ENCODE results near the gene DIP2A.
A peak's percentile ranks its signal among the peaks of the same experiment; 100 is the strongest.

Gene DIP2A

GRCh38 chr21:46544824-46545223 lies 86.1 kb downstream of the DIP2A start:
- no peak for TF ChIP-seq CTCF (IDR thresholded peaks at IDR 0.05; ENCODE audit: insufficient read depth, low read depth, low read length, missing control alignments)
- no peak overlapping the region for H3K4me3 ChIP-seq (ENCODE audit: low read depth, low read length)
- DNase-seq (ENCODE audit: low read depth): no peak

GRCh38 chr21:46545363-46545762 lies 86.7 kb downstream of the DIP2A start:
- DNase-seq (ENCODE audit: low read depth): no peak
- no peak for TF ChIP-seq CTCF (IDR thresholded peaks at IDR 0.05; ENCODE audit: insufficient read depth, low read depth, low read length, missing control alignments)
- H3K4me3 ChIP-seq (ENCODE audit: low read depth, low read length): no peak overlapping the region

- DNase-seq (ENCODE audit: low read depth): no peak
Observed at GRCh38 chr21:46545911-46546310, 87.2 kb downstream of the DIP2A start.

GRCh38 chr21:46546799-46547198 lies 88.1 kb downstream of the DIP2A start:
- DNase-seq (ENCODE audit: low read depth): no peak
- no peak for TF ChIP-seq CTCF (IDR thresholded peaks at IDR 0.05; ENCODE audit: insufficient read depth, low read depth, low read length, missing control alignments)
- no peak overlapping the region for H3K4me3 ChIP-seq (ENCODE audit: low read depth, low read length)

More at GRCh38 chr21:46545911-46546310, 87.2 kb downstream of the DIP2A start:
- no peak for TF ChIP-seq CTCF (IDR thresholded peaks at IDR 0.05; ENCODE audit: insufficient read depth, low read depth, low read length, missing control alignments)
- no peak overlapping the region for H3K4me3 ChIP-seq (ENCODE audit: low read depth, low read length)

- no peak for DNase-seq (ENCODE audit: low read depth)
- TF ChIP-seq CTCF (IDR thresholded peaks at IDR 0.05; ENCODE audit: insufficient read depth, low read depth, low read length, missing control alignments): no peak
- H3K4me3 ChIP-seq (ENCODE audit: low read depth, low read length): no peak overlapping the region
Observed at GRCh38 chr21:46549650-46550049, 91.0 kb downstream of the DIP2A start.

GRCh38 chr21:46550116-46550941 lies 91.6 kb downstream of the DIP2A start:
- H3K4me3 ChIP-seq (ENCODE audit: low read depth, low read length): no peak overlapping the region
- peak; percentile 17 for DNase-seq (ENCODE audit: low read depth)
- no peak for TF ChIP-seq CTCF (IDR thresholded peaks at IDR 0.05; ENCODE audit: insufficient read depth, low read depth, low read length, missing control alignments)

Measured in GM12865 (cell line).